Common myeloid progenitor, CD34-positive (primary cell): ENCODE results near the gene MYLK3.
"Not testable (repeated sequence)": the region's sequence is repeated elsewhere in the genome, so short reads cannot be mapped to it uniquely, and the experiment has no call there.

Source experiments
- CTCF ChIA-PET: fragments of 350-600 bp; sonication (Branson Sonifier 250); formaldehyde crosslinking; loops from one replicate; lab custom pipeline; 2021; ENCODE audit warnings: antibody characterized with exemption; lab: Charles Lee
- POLR2A ChIA-PET: fragments of 350-600 bp; sonication (Branson Sonifier 250); formaldehyde crosslinking; loops from one replicate; lab custom pipeline; 2021; ENCODE audit warnings: antibody characterized with exemption; lab: Charles Lee
- DNase-seq, 3 donors: peaks; one replicate each; pipeline versions ENCODE4 v3.0.0 to v3.0.0-alpha.2; 2013
- H3K27ac ChIP-seq, 2 experiments: 1 replicate in 1 of 2; 2 replicates in 1 of 2; pipeline ENCODE4 v1.7.0; 2013; ENCODE audit warnings: inconsistent platforms in 2 of 2, low read length in 2 of 2, mild to moderate bottlenecking in 2 of 2, low read depth in 1 of 2, moderate library complexity in 1 of 2; ENCODE audit not compliant: severe bottlenecking in 2 of 2, insufficient read depth in 1 of 2, poor library complexity in 1 of 2
- H3K27me3 ChIP-seq, 5 experiments: replicated peaks in 2 of 5; 1 replicate in 3 of 5; 2 replicates in 2 of 5; pipeline versions ENCODE4 v1.6.1 to v1.7.0; 2013; ENCODE audit warnings: low read length in 4 of 5, mild to moderate bottlenecking in 2 of 5, moderate library complexity in 2 of 5, inconsistent platforms in 1 of 5; ENCODE audit not compliant: insufficient read depth in 5 of 5, control insufficient read depth in 4 of 5
- H3K36me3 ChIP-seq, 4 experiments: 1 replicate in 2 of 4; 2 replicates in 2 of 4; pipeline versions ENCODE4 v1.6.1 to v1.7.0; 2013; ENCODE audit warnings: low read length in 3 of 4, control low read depth in 1 of 4, mild to moderate bottlenecking in 1 of 4; ENCODE audit not compliant: control insufficient read depth in 4 of 4, insufficient read depth in 4 of 4
- H3K4me1 ChIP-seq, 4 experiments: 1 replicate in 3 of 4; 2 replicates in 1 of 4; pipeline versions ENCODE4 v1.6.1 to v1.7.1; 2013; ENCODE audit warnings: low read length in 3 of 4, mild to moderate bottlenecking in 3 of 4, control low read depth in 1 of 4, inconsistent platforms in 1 of 4, moderate library complexity in 1 of 4; ENCODE audit not compliant: control insufficient read depth in 4 of 4, insufficient read depth in 4 of 4; ENCODE audit errors: control extremely low read depth in 1 of 4
- H3K4me3 ChIP-seq, 7 experiments: 1 replicate in 4 of 7; 2 replicates in 3 of 7; pipeline versions ENCODE4 v1.5.1 to v1.7.0; 2013; ENCODE audit warnings: mild to moderate bottlenecking in 7 of 7, low read length in 6 of 7, moderate library complexity in 6 of 7, inconsistent platforms in 2 of 7, low read depth in 2 of 7, control low read depth in 1 of 7; ENCODE audit not compliant: insufficient read depth in 4 of 7, control insufficient read depth in 1 of 7; ENCODE audit errors: extremely low read depth in 1 of 7
- H3K9me3 ChIP-seq, 5 experiments: 1 replicate in 4 of 5; 2 replicates in 1 of 5; pipeline versions ENCODE4 v1.6.1 to v1.7.1; 2013; ENCODE audit warnings: low read length in 4 of 5, mild to moderate bottlenecking in 2 of 5, inconsistent platforms in 1 of 5, low read depth in 1 of 5, moderate library complexity in 1 of 5; ENCODE audit not compliant: control insufficient read depth in 4 of 5, insufficient read depth in 2 of 5; ENCODE audit errors: control extremely low read depth in 1 of 5
- WGBS: methylation state at CpG from one replicate; pipeline ENCODE4 v1.1.5; 2013; ENCODE audit not compliant: insufficient coverage; 5-methylcytosine and 5-hydroxymethylcytosine counted together

The MYLK3 gene

GRCh38 chr16:46789499-46790414 lies 41.6 kb upstream of the MYLK3 start:
- ChIA-PET POLR2A (interaction anchor here (0.6 to 1.0 kb wide), 2 partner anchors 81 to 100 kb away, joined by 3 read pairs; partner anchors contain the start of gene ORC6), CTCF (interaction anchor here (0.7 to 1.4 kb wide), 2 partner anchors 10 to 85 kb away, joined by 3 to 4 read pairs; no protein-coding TSS in a partner anchor)
- H3K27me3 ChIP-seq = no peaks in the 10 kb centered on the region
- H3K4me1 ChIP-seq = peaks cover 0 to 14% (median 4%) of the 10 kb centered on the region in 4 experiments
- DNase-seq = peak; percentile 59 to 84 (median 71)
- H3K9me3 ChIP-seq = peaks cover 0 to 20% (median 3%) of the 10 kb centered on the region in 5 experiments
- H3K27ac ChIP-seq = peak overlapping the region in 1 of 2 experiments; percentile 35
- H3K4me3 ChIP-seq = peak overlapping the region; percentile 65 to 82 (median 71)
- H3K36me3 ChIP-seq = no peaks in the 10 kb centered on the region
- 12% methylated on average over 36 of the region's 43 CpGs for WGBS

GRCh38 chr16:46788891-46789474 lies 40.8 kb upstream of the MYLK3 start:
- CTCF ChIA-PET = interaction anchor here (1.4 kb wide), 1 partner anchor 11 kb away, joined by 4 read pairs; no protein-coding TSS in a partner anchor

GRCh38 chr16:46787909-46788308 lies 39.8 kb upstream of the MYLK3 start:
- no peak overlapping the region for H3K4me3 ChIP-seq
- CTCF ChIA-PET = no interaction called here
- no CpG with 5 or more reads among the region's 1 CpG for WGBS

More at GRCh38 chr16:46788891-46789474, 40.8 kb upstream of the MYLK3 start:
- Histone ChIP-seq H3K4me1 (peaks cover 0 to 14% (median 4%) of the 10 kb centered on the region in 4 experiments), H3K27ac (no peak overlapping the region), H3K27me3 (no peaks in the 10 kb centered on the region), H3K9me3 (peaks cover 0 to 16% (median 3%) of the 10 kb centered on the region in 5 experiments), H3K36me3 (no peaks in the 10 kb centered on the region), H3K4me3 (no peak overlapping the region)
- WGBS = 100% methylated on average over 2 of the region's 3 CpGs
- no peak for DNase-seq
- POLR2A ChIA-PET = no interaction called here

GRCh38 chr16:46785076-46785845 lies 37.1 kb upstream of the MYLK3 start:
- peaks cover 0 to 14% (median 3%) of the 10 kb centered on the region in 4 experiments for H3K4me1 ChIP-seq
- no peaks in the 10 kb centered on the region for H3K27me3 ChIP-seq
- WGBS = 92% methylated on average over 3 of the region's 3 CpGs
- H3K36me3 ChIP-seq = no peaks in the 10 kb centered on the region
- ChIA-PET CTCF (interaction anchor here (0.8 to 1.2 kb wide), 4 partner anchors 13 to 89 kb away, joined by 3 to 6 read pairs (median 3); no protein-coding TSS in a partner anchor), POLR2A (no interaction called here)
- H3K9me3 ChIP-seq = peaks cover 0 to 9% (median 1%) of the 10 kb centered on the region in 5 experiments
- DNase-seq = no peak
- H3K4me3 ChIP-seq = no peak overlapping the region
- H3K27ac ChIP-seq = no peak overlapping the region

More at GRCh38 chr16:46787909-46788308, 39.8 kb upstream of the MYLK3 start:
- DNase-seq = peak in 2 of 3 donors; percentile 43 to 65
- Histone ChIP-seq H3K4me1 (peaks cover 0 to 14% (median 4%) of the 10 kb centered on the region in 4 experiments), H3K27me3 (no peaks in the 10 kb centered on the region), H3K27ac (no peak overlapping the region), H3K36me3 (no peaks in the 10 kb centered on the region), H3K9me3 (peaks cover 0 to 9% (median 1%) of the 10 kb centered on the region in 5 experiments)
- POLR2A ChIA-PET = no interaction called here

GRCh38 chr16:46784569-46784968 lies 36.4 kb upstream of the MYLK3 start:
- H3K27me3 ChIP-seq, H3K27ac ChIP-seq, POLR2A ChIA-PET, H3K4me1 ChIP-seq, H3K36me3 ChIP-seq, H3K4me3 ChIP-seq, H3K9me3 ChIP-seq, DNase-seq: not testable (repeated sequence)
- WGBS = 100% methylated on average over 2 of the region's 2 CpGs
- CTCF ChIA-PET = interaction anchor here (0.8 to 1.2 kb wide), 4 partner anchors 14 to 88 kb away, joined by 3 to 6 read pairs (median 3); no protein-coding TSS in a partner anchor

- 100% methylated on average over 3 of the region's 4 CpGs for WGBS
- no peak overlapping the region for H3K4me3 ChIP-seq
- H3K4me1 ChIP-seq = peaks cover 0 to 5% (median 0%) of the 10 kb centered on the region in 4 experiments
These were observed 35.7 kb upstream of the MYLK3 start for GRCh38 chr16:46783800-46784199.

More at GRCh38 chr16:46783800-46784199, 35.7 kb upstream of the MYLK3 start:
- ChIA-PET CTCF (interaction anchor here (1.2 kb wide), 1 partner anchor 16 kb away, joined by 6 read pairs; no protein-coding TSS in a partner anchor), POLR2A (no interaction called here)
- H3K27ac ChIP-seq = no peak overlapping the region
- H3K27me3 ChIP-seq = no peaks in the 10 kb centered on the region
- peaks cover 0 to 9% (median 1%) of the 10 kb centered on the region in 5 experiments for H3K9me3 ChIP-seq
- no peaks in the 10 kb centered on the region for H3K36me3 ChIP-seq
- no peak for DNase-seq
